HG03066 (cell line): ENCODE measurements around the gene FAM118A.
"Not testable (repeated sequence)": the region's sequence is repeated elsewhere in the genome, so short reads cannot be mapped to it uniquely, and the experiment has no call there.

Experiments used
- ATAC-seq: cut with Tn5 transposase; IDR thresholded peaks from one replicate; pipeline ENCODE4 v1.9.1; 2021; ENCODE audit warnings: low read depth; ENCODE audit not compliant: unreplicated experiment

The FAM118A gene

DNA sequence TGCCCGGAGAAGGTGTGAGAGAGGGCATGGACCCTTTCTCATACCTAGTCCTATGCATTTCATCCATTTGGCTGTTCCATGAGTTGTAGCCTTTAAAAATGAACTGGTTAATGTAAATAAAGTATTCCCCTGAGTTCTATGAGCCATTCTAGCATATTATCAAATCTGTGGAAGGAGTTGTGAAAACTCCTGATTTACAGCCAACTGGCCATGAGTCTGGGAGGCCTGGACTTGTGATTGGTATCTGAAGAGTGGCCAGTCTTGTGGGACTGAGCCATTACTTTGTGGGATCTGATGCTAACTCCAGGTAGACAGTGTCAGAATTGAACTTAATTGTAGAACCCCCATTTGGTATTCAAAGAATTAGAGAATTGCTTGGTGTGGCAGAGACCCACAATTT, 48.4 kb downstream of the FAM118A start:
- no peak for ATAC-seq

DNA sequence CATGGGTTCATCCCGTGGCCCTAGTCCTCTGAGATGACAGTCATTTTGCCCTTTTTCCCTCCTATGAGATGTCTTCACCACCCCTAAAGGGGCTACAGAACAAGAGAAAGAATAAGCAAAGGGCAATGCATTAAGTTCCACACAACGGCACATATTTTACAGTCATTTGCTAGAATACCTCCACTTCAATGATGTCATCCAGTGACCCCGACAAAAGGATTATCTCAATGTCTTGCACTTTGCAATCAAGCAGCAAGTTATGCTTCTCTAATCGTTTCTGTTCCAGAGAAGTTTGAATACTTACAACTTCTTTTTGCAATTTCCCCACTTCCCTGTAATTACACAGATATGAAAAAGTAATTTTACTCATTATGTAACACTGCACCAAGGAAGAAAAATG, 49.9 kb downstream of the FAM118A start:
- no peak for ATAC-seq

- ATAC-seq = no peak
Measured at GRCh38 chr22:45366713-45367112, 57.0 kb downstream of the FAM118A start.

- not testable (repeated sequence) for ATAC-seq
Measured at GRCh38 chr22:45373592-45373991, 63.9 kb downstream of the FAM118A start.

GRCh38 chr22:45376009-45376408, 66.3 kb downstream of the FAM118A start:
- no peak for ATAC-seq

DNA sequence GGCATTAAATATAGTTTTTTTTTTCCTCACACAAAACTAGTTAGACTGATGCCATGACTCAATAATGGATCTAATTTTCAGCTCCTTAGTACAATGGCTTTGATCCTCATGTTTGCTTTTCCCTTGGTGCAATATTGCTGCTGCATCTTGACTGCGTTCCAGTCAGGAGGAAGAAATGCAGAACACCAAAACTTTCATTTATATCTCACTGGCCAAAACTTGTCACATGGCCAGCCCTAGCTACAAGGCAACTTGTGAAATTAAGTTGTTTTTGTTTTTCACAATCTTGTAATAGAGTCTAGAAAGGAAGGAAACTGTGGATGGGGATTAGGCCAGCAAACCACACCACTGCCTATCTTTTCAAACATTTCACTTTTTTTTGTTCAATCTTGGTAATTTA, 67.0 kb downstream of the FAM118A start:
- ATAC-seq = no peak

GRCh38 chr22:45381348-45381747, 71.6 kb downstream of the FAM118A start:
- ATAC-seq = no peak

DNA sequence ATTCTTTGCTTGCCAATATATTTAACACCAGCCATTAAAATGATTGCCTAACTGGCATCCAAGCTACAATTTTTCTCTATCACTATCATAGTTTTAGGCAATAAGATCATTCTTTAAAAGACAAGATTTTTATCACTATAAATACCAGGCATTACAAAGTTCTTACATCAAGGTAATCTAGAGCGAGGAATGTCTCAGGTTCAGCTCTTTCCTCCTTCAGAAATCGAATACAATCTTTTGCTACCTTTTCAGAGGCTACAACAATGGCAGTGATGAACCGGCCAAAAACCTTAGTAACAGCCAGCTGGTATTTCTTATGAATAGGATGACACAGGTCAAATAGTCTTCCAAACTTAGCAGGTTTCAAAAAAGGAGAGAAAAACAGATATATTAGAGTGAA, 79.8 kb downstream of the FAM118A start:
- no peak for ATAC-seq
